ENCODE data around the gene MAB21L4. TPM values are rescaled to one million over a fixed set of nuclear protein-coding genes. Genes with fewer than 3 reads are reported as not detected.

MAB21L4 gene
- total RNA-seq, 1 donor from 2014 or later, result 2.1 TPM

DNA sequence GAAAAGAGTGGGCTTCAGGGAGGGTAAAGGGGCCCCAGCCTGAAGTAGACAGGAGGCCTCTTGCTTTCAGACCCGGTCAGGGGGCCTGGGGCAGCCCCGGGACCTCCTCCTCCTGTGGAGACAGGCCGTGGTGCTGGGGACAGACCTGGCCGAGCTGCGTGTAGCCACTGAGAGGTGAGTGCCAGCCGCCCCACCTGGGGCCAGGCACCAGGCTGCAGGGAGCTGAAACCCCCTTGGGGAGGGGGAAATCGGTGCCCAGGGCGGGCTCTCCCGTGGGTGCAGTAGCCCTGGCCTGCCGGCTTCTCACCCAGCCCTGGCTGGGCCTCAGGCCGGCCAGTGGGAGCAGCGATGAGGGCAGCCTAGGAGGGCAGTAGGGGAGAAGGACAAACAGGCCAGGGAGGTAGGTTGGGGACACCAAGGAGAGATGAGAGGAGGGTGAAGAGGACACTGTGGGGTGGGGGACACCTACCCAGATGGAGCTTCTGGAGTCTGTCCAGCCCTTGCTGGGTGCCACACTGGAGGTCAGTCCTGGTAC lies 34.2 kb upstream of the MAB21L4 start:
- no peak overlapping the region for H3K4me3 ChIP-seq (ENCODE audit: low read depth, low read length)
- H3K36me3 ChIP-seq (ENCODE audit: control insufficient read depth, insufficient read depth, low read length), result no peaks in the 10 kb centered on the region
- TF ChIP-seq, protein P1, sequence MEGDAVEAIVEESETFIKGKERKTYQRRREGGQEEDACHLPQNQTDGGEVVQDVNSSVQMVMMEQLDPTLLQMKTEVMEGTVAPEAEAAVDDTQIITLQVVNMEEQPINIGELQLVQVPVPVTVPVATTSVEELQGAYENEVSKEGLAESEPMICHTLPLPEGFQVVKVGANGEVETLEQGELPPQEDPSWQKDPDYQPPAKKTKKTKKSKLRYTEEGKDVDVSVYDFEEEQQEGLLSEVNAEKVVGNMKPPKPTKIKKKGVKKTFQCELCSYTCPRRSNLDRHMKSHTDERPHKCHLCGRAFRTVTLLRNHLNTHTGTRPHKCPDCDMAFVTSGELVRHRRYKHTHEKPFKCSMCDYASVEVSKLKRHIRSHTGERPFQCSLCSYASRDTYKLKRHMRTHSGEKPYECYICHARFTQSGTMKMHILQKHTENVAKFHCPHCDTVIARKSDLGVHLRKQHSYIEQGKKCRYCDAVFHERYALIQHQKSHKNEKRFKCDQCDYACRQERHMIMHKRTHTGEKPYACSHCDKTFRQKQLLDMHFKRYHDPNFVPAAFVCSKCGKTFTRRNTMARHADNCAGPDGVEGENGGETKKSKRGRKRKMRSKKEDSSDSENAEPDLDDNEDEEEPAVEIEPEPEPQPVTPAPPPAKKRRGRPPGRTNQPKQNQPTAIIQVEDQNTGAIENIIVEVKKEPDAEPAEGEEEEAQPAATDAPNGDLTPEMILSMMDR (IDR thresholded peaks at IDR 0.05; ENCODE audit: insufficient read depth, low read length, poor library complexity, severe bottlenecking), result no peak
- H3K27me3 ChIP-seq (ENCODE audit: control insufficient read depth, insufficient read depth, low read length), result peaks cover 24% of the 10 kb centered on the region
- no peak for DNase-seq (ENCODE audit: low read depth)

DNA sequence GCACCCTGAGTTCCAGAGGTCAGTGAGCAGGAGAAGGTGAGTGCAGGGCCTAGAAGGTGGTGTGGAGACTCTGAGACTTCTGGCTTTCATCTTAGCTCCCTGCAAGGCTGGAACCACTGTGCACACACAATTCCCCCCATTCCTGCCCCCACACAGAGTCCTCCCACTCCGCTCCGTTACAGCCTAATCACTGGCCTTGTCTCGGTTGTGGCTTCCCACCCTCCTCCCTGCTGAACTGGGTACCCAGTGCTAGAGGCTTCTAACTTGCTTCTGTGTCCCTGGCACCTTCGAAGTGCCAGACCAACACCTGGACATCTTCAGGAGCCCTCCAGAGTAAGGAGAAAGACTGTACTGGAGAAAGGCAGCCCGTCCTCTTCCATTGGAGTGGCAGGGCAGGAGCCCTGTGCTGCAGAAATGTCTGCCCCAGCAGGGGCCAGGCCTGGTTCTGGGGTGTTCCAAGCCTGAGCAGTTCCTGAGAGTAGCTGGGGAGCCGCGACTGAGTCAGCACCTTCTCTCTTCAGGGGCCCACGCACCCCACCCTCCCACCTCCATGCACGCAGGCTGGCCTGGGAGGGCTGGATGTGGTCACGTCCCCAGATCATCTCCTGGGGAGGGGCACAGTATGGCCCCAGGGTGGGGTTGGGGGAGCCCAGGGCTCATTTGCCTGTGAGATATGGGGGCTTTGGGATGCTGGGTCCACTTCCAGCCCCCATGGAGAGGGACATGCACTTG lies 33.6 kb upstream of the MAB21L4 start:
- Histone ChIP-seq H3K36me3 (ENCODE audit: control insufficient read depth, insufficient read depth, low read length) (no peaks in the 10 kb centered on the region), H3K4me3 (ENCODE audit: low read depth, low read length) (no peak overlapping the region), H3K27me3 (ENCODE audit: control insufficient read depth, insufficient read depth, low read length) (peaks cover 24% of the 10 kb centered on the region)
- DNase-seq (ENCODE audit: low read depth), result no peak
- TF ChIP-seq, protein P1 (IDR thresholded peaks at IDR 0.05; ENCODE audit: insufficient read depth, low read length, poor library complexity, severe bottlenecking), result no peak

DNA sequence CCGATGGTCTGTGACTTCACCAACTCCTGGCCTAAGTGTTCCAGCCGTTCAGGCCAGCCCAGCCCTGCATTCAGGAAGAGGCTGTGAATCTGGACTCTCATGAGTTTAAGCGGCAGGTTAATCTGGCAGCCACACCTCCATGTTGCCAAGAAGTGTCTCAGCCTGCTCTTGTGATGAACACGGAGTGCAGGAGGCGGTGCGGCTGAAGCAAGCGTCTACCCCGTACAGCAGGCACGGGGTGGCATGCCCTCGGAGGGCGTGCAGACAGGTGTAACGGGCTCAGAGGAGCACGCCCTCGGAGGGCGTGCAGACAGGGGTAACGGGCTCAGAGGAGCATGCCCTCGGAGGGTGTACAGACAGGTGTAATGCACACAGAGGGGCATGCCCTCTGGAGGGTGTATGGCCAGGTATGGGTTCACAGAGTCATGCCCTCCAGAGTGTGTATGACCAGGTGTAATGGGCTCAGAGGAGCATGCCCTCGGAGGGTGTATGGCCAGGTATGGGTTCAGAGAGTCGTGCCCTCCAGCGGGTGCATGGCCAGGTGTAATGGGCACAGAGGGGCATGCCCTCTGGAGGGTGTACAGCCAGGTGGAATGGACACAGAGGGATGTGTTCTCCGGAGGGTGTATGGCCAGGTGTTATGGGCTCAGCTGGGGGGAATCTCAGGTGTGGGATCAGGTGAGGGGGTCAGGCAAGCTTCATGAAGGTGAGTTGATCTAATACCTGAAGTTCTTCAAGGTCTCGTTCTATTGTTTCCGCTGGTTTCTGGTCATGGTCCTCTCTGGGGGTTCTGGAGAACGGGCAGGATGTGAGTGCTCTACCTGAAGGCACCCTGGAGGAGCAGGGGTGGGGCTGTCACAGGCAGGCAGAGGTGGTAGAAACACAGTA lies 32.8 kb upstream of the MAB21L4 start:
- DNase-seq (ENCODE audit: low read depth), result no peak
- TF ChIP-seq, protein P1 (IDR thresholded peaks at IDR 0.05; ENCODE audit: insufficient read depth, low read length, poor library complexity, severe bottlenecking), result no peak

DNA sequence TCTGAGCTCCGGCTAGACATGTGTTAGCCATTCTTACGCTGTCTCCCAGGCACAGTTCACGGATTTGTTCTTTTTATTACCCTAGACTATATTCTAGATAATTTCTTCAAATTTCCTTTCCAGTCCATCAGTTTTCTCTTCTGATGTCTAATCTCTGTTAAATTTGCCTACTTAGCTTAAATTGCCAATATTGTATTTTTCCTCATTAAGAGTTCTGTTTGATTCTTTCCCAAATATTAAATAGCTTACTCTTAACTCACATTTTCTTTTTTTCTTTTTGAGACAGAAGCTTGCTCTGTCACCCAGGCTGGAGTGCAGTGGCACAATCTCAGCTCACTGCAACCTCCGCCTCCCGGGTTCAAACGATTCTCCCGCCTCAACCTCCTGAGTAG lies 31.4 kb upstream of the MAB21L4 start:
- peaks cover 20% of the 10 kb centered on the region for H3K27me3 ChIP-seq (ENCODE audit: control insufficient read depth, insufficient read depth, low read length)
- no peaks in the 10 kb centered on the region for H3K36me3 ChIP-seq (ENCODE audit: control insufficient read depth, insufficient read depth, low read length)
- no peak for DNase-seq (ENCODE audit: low read depth)
- no peak overlapping the region for H3K4me3 ChIP-seq (ENCODE audit: low read depth, low read length)
- TF ChIP-seq, protein P1 (IDR thresholded peaks at IDR 0.05; ENCODE audit: insufficient read depth, low read length, poor library complexity, severe bottlenecking), result no peak

More for the DNA sequence above, 32.8 kb upstream of the MAB21L4 start:
- Histone ChIP-seq H3K4me3 (ENCODE audit: low read depth, low read length) (no peak overlapping the region), H3K27me3 (ENCODE audit: control insufficient read depth, insufficient read depth, low read length) (peaks cover 24% of the 10 kb centered on the region), H3K36me3 (ENCODE audit: control insufficient read depth, insufficient read depth, low read length) (no peaks in the 10 kb centered on the region)

DNA sequence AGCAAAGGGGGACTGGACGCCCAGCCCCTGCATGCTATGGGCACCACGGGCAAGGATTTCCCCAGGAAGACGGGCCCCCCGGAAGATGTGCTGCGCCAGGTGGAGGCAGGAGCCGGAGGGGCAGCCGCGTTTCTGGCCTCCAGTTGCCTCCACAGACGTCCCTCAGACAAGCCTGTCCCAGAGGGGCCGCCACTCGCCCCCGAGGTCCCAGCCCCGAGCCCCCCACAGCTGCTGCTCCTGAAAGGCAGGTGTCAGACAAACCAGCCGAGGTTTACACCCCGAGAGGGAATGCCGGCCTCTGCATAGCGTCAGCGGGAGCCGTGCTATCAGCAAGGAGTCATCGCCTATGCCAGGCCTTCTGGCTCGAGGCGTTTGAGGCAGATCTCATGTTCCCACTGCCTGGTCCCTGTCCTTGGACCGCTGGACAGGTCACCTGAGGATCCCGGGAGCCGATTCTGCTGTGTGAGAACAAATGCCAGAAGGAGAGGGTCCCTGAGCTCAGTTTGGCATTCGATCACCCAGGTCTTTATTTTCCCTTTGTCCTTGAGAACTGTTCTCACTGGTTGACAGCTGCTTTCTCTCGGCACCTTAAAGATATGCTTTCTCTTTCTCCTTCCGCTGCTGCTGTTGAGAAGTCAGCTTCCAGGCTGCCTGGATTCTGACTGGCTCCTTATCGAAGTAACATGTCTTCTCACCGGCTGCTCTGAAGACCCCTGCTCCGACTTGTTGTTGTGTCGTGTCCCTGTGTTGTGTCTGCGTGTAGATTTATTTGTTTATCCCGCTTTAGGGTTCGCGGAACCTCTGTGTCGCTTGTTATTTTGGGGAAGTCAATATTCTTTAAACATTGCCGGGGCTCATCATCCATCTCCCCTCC lies 30.8 kb upstream of the MAB21L4 start:
- peaks cover 15% of the 10 kb centered on the region for H3K27me3 ChIP-seq (ENCODE audit: control insufficient read depth, insufficient read depth, low read length)
- DNase-seq (ENCODE audit: low read depth), result no peak
- TF ChIP-seq, protein P1 (IDR thresholded peaks at IDR 0.05; ENCODE audit: insufficient read depth, low read length, poor library complexity, severe bottlenecking), result no peak
- no peaks in the 10 kb centered on the region for H3K36me3 ChIP-seq (ENCODE audit: control insufficient read depth, insufficient read depth, low read length)
- H3K4me3 ChIP-seq (ENCODE audit: low read depth, low read length), result no peak overlapping the region
